Mucosa of rectum (tissue), 2 donors: Measurements from ENCODE around the gene FBXO31.

Experiments
- H3K27ac ChIP-seq, 2 donors: one replicate each; pipeline ENCODE4 v1.7.0; 2013; ENCODE audit warnings: inconsistent platforms in 2 of 2, low read depth in 2 of 2, low read length in 2 of 2
- H3K27me3 ChIP-seq, 2 donors: one replicate each; pipeline ENCODE4 v1.7.0; 2013; ENCODE audit warnings: low read length in 2 of 2; ENCODE audit not compliant: control insufficient read depth in 2 of 2, insufficient read depth in 2 of 2
- H3K36me3 ChIP-seq, 2 donors: one replicate each; pipeline ENCODE4 v1.7.0; 2013; ENCODE audit warnings: low read length in 2 of 2; ENCODE audit not compliant: control insufficient read depth in 2 of 2, insufficient read depth in 2 of 2
- H3K4me1 ChIP-seq, 2 donors: one replicate each; pipeline ENCODE4 v1.7.0; 2013; ENCODE audit warnings: low read length in 2 of 2, mild to moderate bottlenecking in 1 of 2; ENCODE audit not compliant: control insufficient read depth in 2 of 2, insufficient read depth in 2 of 2
- H3K4me3 ChIP-seq, 2 donors: one replicate each; pipeline ENCODE4 v1.7.0; 2013; ENCODE audit warnings: low read length in 2 of 2
- H3K9ac ChIP-seq, 2 donors: one replicate each; pipeline ENCODE4 v1.7.0; 2013; ENCODE audit warnings: low read length in 2 of 2, low read depth in 1 of 2, mild to moderate bottlenecking in 1 of 2
- H3K9me3 ChIP-seq, 2 donors: one replicate each; pipeline ENCODE4 v1.7.0; 2013; ENCODE audit warnings: low read length in 2 of 2; ENCODE audit not compliant: control insufficient read depth in 2 of 2
- donor health status: healthy.
- donor health status: Normal muscosa, but diverticular disease.

The FBXO31 gene

GRCh38 chr16:87310610-87311009 is 73.0 kb downstream of the FBXO31 start:
- Histone ChIP-seq H3K9ac (no peak overlapping the region), H3K36me3 (no peaks in the 10 kb centered on the region), H3K27ac (no peak overlapping the region), H3K4me1 (peaks cover 0 to 4% of the 10 kb centered on the region in 2 donors), H3K9me3 (no peaks in the 10 kb centered on the region), H3K27me3 (no peaks in the 10 kb centered on the region), H3K4me3 (no peak overlapping the region)

DNA sequence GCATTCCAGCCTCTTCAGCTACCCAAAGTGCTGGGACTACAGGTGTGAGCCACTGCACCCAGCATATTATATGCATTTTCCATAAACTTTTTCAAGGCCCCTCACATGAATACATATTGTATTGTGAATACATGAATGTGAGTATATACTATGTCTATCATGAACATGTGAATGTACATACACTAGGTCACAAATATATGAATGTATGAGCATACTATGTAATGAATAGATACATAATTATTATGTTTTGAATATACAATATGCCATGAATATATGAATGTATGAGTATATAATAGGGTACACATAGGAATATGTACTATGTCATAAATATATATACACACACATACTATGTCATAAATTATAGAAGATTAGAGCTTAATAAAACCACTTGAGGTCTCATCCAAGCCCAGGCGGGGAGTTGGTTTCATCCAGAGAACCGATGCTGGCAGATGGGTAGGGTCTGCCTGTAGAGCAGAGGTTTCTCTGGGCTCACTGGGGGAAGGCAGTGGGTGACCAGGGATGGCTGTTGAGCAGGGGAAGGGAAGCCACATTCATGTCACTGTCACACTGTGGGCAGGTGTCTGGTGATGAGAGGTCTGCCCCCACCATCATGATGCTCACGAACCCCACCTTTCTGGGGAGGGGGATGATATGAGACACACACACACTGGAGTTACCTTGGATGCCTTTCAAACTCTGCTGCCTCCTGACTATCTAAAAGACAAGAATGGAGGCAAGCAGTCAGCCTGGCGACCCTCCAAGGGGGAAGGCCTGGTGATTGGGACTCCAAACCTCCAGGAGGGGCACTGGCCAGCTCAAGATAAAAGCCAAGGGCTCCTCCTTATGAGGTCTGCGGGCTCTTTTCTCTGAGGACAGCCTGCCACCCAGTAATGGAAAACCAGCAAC is 73.7 kb downstream of the FBXO31 start:
- Histone ChIP-seq H3K27ac (no peak overlapping the region), H3K4me3 (no peak overlapping the region), H3K36me3 (no peaks in the 10 kb centered on the region), H3K9ac (no peak overlapping the region), H3K9me3 (no peaks in the 10 kb centered on the region), H3K4me1 (peaks cover 0 to 8% of the 10 kb centered on the region in 2 donors), H3K27me3 (no peaks in the 10 kb centered on the region)

DNA sequence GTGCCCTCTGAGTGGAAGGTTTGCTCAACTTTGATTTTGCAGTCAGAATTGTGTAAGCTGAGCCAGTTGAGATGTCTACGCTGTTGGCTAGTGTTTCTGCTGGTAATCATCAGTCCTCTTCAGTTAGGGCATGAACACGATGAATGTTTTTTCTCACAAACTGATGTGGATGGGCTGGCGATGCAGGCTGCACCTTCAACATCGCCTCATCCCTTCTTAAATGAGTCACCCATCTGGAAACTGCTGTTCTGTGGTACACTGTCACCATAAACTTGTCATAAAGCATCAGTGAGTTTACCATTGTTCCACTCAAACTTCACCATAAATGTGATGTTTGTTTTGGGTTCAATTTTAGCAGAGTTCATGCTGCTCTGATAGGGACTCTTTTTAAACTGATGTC is 74.8 kb downstream of the FBXO31 start:
- Histone ChIP-seq H3K27me3 (no peaks in the 10 kb centered on the region), H3K4me1 (peaks cover 0 to 11% of the 10 kb centered on the region in 2 donors), H3K9me3 (no peaks in the 10 kb centered on the region), H3K27ac (no peak overlapping the region), H3K36me3 (no peaks in the 10 kb centered on the region), H3K4me3 (no peak overlapping the region), H3K9ac (no peak overlapping the region)

GRCh38 chr16:87306516-87306915 is 77.1 kb downstream of the FBXO31 start:
- H3K27me3 ChIP-seq: no peaks in the 10 kb centered on the region
- H3K4me1 ChIP-seq: peaks cover 0 to 11% of the 10 kb centered on the region in 2 donors
- H3K27ac ChIP-seq: no peak overlapping the region
- H3K9me3 ChIP-seq: no peaks in the 10 kb centered on the region
- no peaks in the 10 kb centered on the region for H3K36me3 ChIP-seq
- H3K9ac ChIP-seq: no peak overlapping the region
- no peak overlapping the region for H3K4me3 ChIP-seq

- Histone ChIP-seq H3K27ac (no peak overlapping the region), H3K27me3 (no peaks in the 10 kb centered on the region), H3K4me3 (no peak overlapping the region), H3K36me3 (no peaks in the 10 kb centered on the region), H3K9me3 (no peaks in the 10 kb centered on the region), H3K9ac (no peak overlapping the region), H3K4me1 (peaks cover 0 to 11% of the 10 kb centered on the region in 2 donors)
These were observed 77.8 kb downstream of the FBXO31 start for GRCh38 chr16:87305505-87306391.

GRCh38 chr16:87304951-87305350 is 78.6 kb downstream of the FBXO31 start:
- H3K9ac ChIP-seq: no peak overlapping the region
- H3K27me3 ChIP-seq: no peaks in the 10 kb centered on the region
- no peaks in the 10 kb centered on the region for H3K9me3 ChIP-seq
- H3K4me1 ChIP-seq: peaks cover 0 to 11% of the 10 kb centered on the region in 2 donors
- H3K36me3 ChIP-seq: no peaks in the 10 kb centered on the region
- H3K4me3 ChIP-seq: no peak overlapping the region
- H3K27ac ChIP-seq: no peak overlapping the region

GRCh38 chr16:87303962-87304521 is 79.5 kb downstream of the FBXO31 start:
- Histone ChIP-seq H3K9me3 (no peaks in the 10 kb centered on the region), H3K36me3 (no peaks in the 10 kb centered on the region), H3K4me3 (no peak overlapping the region), H3K27ac (no peak overlapping the region), H3K27me3 (no peaks in the 10 kb centered on the region), H3K4me1 (peaks cover 0 to 11% of the 10 kb centered on the region in 2 donors), H3K9ac (no peak overlapping the region)

- H3K27me3 ChIP-seq: no peaks in the 10 kb centered on the region
- H3K9ac ChIP-seq: no peak overlapping the region
- no peak overlapping the region for H3K27ac ChIP-seq
- no peak overlapping the region for H3K4me3 ChIP-seq
- no peaks in the 10 kb centered on the region for H3K36me3 ChIP-seq
- H3K9me3 ChIP-seq: no peaks in the 10 kb centered on the region
- H3K4me1 ChIP-seq: peaks cover 0 to 11% of the 10 kb centered on the region in 2 donors
These were observed 80.1 kb downstream of the FBXO31 start for GRCh38 chr16:87303431-87303930.

DNA sequence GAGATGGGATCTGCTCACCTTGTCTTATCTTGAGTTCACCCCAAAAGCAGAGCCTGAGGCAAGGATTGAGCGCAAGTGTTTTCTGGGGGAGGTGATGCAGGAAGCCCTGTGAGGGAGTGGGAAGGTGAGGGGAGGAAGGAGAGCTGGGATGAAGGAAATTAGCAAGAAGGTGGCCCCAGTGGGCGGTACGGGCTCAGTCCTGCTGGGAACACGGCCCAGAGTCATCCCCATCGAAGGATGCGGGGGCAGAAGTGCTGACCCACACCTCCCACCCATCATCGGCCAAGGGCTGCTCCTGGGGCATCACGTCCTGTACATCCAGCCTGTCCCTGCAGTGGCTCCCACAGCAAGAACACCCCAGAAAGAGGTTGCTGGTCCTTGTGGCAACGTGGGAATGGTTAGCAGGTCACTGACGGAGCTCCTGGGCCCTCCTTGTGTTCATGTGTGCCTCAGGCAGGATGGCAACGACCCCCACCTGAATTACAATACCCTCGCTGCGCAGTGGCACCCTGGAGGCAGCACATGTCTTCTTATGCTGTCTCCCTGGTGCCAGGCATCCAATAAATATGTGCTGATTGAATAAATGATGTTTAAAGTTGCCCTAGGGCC is 84.6 kb downstream of the FBXO31 start:
- no peaks in the 10 kb centered on the region for H3K27me3 ChIP-seq
- peaks cover 0 to 18% of the 10 kb centered on the region in 2 donors for H3K4me1 ChIP-seq
- no peaks in the 10 kb centered on the region for H3K9me3 ChIP-seq
- H3K4me3 ChIP-seq: no peak overlapping the region
- H3K9ac ChIP-seq: no peak overlapping the region
- H3K36me3 ChIP-seq: no peaks in the 10 kb centered on the region
- H3K27ac ChIP-seq: no peak overlapping the region
